Panc1 (cell line): ENCODE results near the gene RPRD2. TPM values are rescaled to one million over a fixed set of nuclear protein-coding genes. Genes with fewer than 3 reads are reported as not detected.

Experiments
- ATAC-seq: fragments of 200-7000 bp; cut with Tn5 transposase; 2 replicates; pipeline ENCODE4 v1.9.1; 2020; ENCODE audit warnings: mild to moderate bottlenecking, moderate library complexity
- BruUV-seq: library from RNA; stranded (reverse); fragments of 400-500 nt; replicated peaks from 2 replicates; lab custom pipeline; 2021; lab: Mats Ljungman, UMichigan
- CTCF ChIA-PET: fragments of 300-600 bp; sonication (Branson Sonifier 250); formaldehyde crosslinking; loops from one replicate; lab custom pipeline; 2022; ENCODE audit warnings: antibody characterized with exemption; lab: Charles Lee
- POLR2A ChIA-PET: fragments of 300-600 bp; sonication (Branson Sonifier 250); formaldehyde crosslinking; loops from one replicate; lab custom pipeline; 2022; ENCODE audit warnings: antibody characterized with exemption; lab: Charles Lee
- DNase-seq: peaks from one replicate; pipeline ENCODE4 v3.0.0-alpha.2; 2010; ENCODE audit warnings: low read depth, low spot score
- H3K27ac ChIP-seq: 2 replicates; pipeline ENCODE4 v1.5.1; 2011; ENCODE audit warnings: mild to moderate bottlenecking, low read length, inconsistent platforms
- H3K27me3 ChIP-seq: fragments of 200-500 bp; sonication (Bioruptor generic); 2 replicates; pipeline ENCODE4 v1.6.0; 2014; ENCODE audit warnings: low read length, inconsistent platforms; ENCODE audit not compliant: control insufficient read depth, insufficient read depth
- H3K36me3 ChIP-seq: fragments of 200-500 bp; sonication (Bioruptor generic); 2 replicates; pipeline ENCODE4 v1.5.1; 2014; ENCODE audit warnings: inconsistent platforms, mild to moderate bottlenecking, low read length, moderate library complexity; ENCODE audit not compliant: control insufficient read depth, insufficient read depth
- H3K4me1 ChIP-seq: 2 replicates; pipeline ENCODE4 v1.5.1; 2011; ENCODE audit warnings: inconsistent platforms, mild to moderate bottlenecking, low read length, moderate library complexity; ENCODE audit not compliant: control insufficient read depth, insufficient read depth
- H3K4me3 ChIP-seq, 2 experiments: 2 replicates each; pipeline ENCODE4 v1.5.1; 2011 to 2012; ENCODE audit warnings: low read depth in 2 of 2, low read length in 2 of 2, mild to moderate bottlenecking in 2 of 2, inconsistent platforms in 1 of 2, moderate library complexity in 1 of 2
- H3K9me3 ChIP-seq: fragments of 200-500 bp; sonication (Bioruptor generic); 2 replicates; pipeline ENCODE4 v1.5.1; 2014; ENCODE audit warnings: low read depth, mild to moderate bottlenecking, inconsistent platforms, low read length, moderate library complexity; ENCODE audit not compliant: control insufficient read depth, insufficient read depth
- CTCF ChIP-seq: fragments of 450-650 bp; IDR thresholded peaks from 2 replicates; pipeline ENCODE4 v1.5.1; 2017; ENCODE audit warnings: mild to moderate bottlenecking
- POLR2AphosphoS5 ChIP-seq: IDR thresholded peaks from 2 replicates; pipeline ENCODE4 v1.6.1; 2012; ENCODE audit warnings: mild to moderate bottlenecking, low read depth, low read length, moderate library complexity
- REST ChIP-seq, 2 experiments: IDR thresholded peaks; 2 replicates each; pipeline ENCODE4 v1.6.1; 2011 to 2012; ENCODE audit warnings: low read depth in 2 of 2, control low read depth in 1 of 2, low read length in 1 of 2, mild to moderate bottlenecking in 1 of 2, moderate library complexity in 1 of 2; ENCODE audit not compliant: insufficient read depth in 1 of 2
- SIN3A ChIP-seq: IDR thresholded peaks from 2 replicates; pipeline ENCODE4 v1.6.1; 2012; ENCODE audit warnings: low read depth, mild to moderate bottlenecking, low read length, moderate library complexity, borderline replicate concordance; ENCODE audit not compliant: insufficient read depth
- TCF7L2 ChIP-seq: IDR thresholded peaks from 2 replicates; pipeline ENCODE4 v1.6.1; 2011; ENCODE audit warnings: mild to moderate bottlenecking, low read depth, low read length, inconsistent platforms
- in situ Hi-C: cut with HindIII; loops from 2 replicates; pipeline ENCODE4 v1.10.0; 2016; ENCODE audit warnings: low sequenced_read_pairs, low pct_unique_long_range_greater_than_20kb
- intact Hi-C: fragments of 100-400 bp; cut with micrococcal nuclease; formaldehyde crosslinking; loops from one replicate; pipeline ENCODE4 v1.10.0; 2022; ENCODE audit not compliant: unreplicated experiment
- total RNA-seq: library from RNA; stranded (reverse); gene quantifications from one replicate; pipeline ENCODE4 v1.2.1, GENCODE V29; 2021; ENCODE audit not compliant: unreplicated experiment

Gene RPRD2
- total RNA-seq, 1 experiment from 2014 or later, result 28.3 TPM

DNA sequence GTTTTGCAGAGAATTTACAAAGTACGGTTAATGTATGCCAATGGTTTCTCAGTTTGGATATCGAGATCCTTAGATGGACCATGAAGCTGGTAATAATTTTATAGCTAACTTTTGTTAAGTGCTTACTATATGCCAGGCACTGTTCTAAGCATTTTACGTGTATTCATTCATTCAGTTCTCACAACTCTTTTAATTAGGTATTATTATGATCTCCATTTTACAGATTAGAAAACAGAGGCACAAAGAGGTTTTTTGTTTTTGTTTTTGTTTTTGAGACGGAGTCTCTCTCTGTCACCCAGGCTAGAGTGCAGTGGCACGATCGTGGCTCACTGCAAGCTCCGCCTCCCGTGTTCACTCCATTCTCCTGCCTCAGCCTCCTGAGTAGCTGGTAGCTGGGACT lies 7.2 kb downstream of the RPRD2 start:
- intact Hi-C loops (no loop called here), in situ Hi-C loops (no loop called here)
- TF ChIP-seq CTCF (no peak), POLR2AphosphoS5 (no peak), SIN3A (no peak), TCF7L2 (no peak), REST (IDR thresholded peaks at IDR 0.05; ENCODE audit: insufficient read depth in 1 of 2, low read depth in 2 of 2, low read length in 1 of 2) (no peak)
- Histone ChIP-seq H3K27me3 (no peaks in the 10 kb centered on the region), H3K27ac (no peak overlapping the region), H3K4me3 (no peak overlapping the region), H3K36me3 (no peaks in the 10 kb centered on the region), H3K4me1 (peaks cover 13% of the 10 kb centered on the region; the same call in 1 of the 2 replicates), H3K9me3 (no peaks in the 10 kb centered on the region)
- no TSS peak for BruUV-seq
- POLR2A ChIA-PET, result interaction anchor here (0.5 to 0.6 kb wide), 2 partner anchors 9 to 30 kb away, joined by 3 to 8 read pairs; no protein-coding TSS in a partner anchor
- CTCF ChIA-PET, result no interaction called here
- ATAC-seq (no peak), DNase-seq (no peak)

GRCh38 chr1:150372580-150372979 lies 8.6 kb downstream of the RPRD2 start:
- ChIA-PET CTCF (interaction anchor here (0.7 kb wide), 1 partner anchor 91 kb away, joined by 3 read pairs; no protein-coding TSS in a partner anchor), POLR2A (no interaction called here)
- Histone ChIP-seq H3K4me1 (peaks cover 14% of the 10 kb centered on the region; the same call in 1 of the 2 replicates), H3K9me3 (no peaks in the 10 kb centered on the region), H3K4me3 (no peak overlapping the region), H3K27me3 (no peaks in the 10 kb centered on the region), H3K36me3 (no peaks in the 10 kb centered on the region), H3K27ac (no peak overlapping the region)
- DNase-seq (no peak), ATAC-seq (no peak)
- BruUV-seq, result no TSS peak
- no peak for TF ChIP-seq POLR2AphosphoS5
- no peak for TF ChIP-seq REST (IDR thresholded peaks at IDR 0.05; ENCODE audit: insufficient read depth in 1 of 2, low read depth in 2 of 2, low read length in 1 of 2)
- no peak for TF ChIP-seq TCF7L2
- TF ChIP-seq CTCF, result no peak
- TF ChIP-seq SIN3A, result no peak
- intact Hi-C loops (no loop called here), in situ Hi-C loops (no loop called here)
